Stimulated activated CD4-positive, alpha-beta T cell treated with anti-CD3 and anti-CD28 coated beads, Interleukin-12 subunit alpha, Interleukin-12 subunit beta, amount 100 ng/mL, for 24 hours (primary cell): ENCODE results near the gene TMBIM1.

Experiments
- DNase-seq, 2 experiments: peaks; one replicate each; pipeline ENCODE4 v3.0.0-alpha.2; 2020; ENCODE audit warnings: low read depth in 2 of 2

Gene TMBIM1

DNA sequence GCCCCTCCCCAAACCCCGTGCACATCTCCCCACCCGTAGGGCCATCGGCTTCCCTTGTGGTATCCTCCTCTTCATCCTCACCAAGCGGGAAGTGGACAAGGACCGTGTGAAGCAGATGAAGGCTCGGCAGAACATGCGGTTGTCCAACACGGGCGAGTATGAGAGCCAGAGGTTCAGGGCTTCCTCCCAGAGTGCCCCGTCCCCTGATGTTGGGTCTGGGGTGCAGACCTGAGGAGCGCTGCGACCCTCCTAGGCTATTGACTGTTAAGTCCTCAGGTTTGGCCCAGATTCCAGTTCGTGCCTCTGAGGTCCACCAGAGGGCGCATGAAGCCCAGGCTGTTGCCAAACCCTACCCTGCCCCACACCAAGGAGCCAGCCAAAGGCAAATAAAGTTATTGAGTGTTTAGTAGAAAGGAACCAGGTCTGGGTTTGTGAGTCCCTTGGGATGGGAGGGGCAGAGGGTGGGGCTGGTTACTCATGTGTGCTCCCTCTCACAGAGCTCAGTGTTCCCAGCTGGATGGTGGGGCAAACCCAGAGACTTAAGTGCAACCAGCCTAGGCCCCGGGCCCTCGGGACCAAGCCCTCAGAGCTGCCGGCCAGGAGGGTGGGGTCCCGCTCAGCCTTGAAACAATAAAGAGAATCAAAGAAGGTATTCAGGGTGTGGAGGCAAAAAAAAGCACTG, 19.6 kb downstream of the TMBIM1 start:
- peak; percentile 49 to 70 for DNase-seq

DNA sequence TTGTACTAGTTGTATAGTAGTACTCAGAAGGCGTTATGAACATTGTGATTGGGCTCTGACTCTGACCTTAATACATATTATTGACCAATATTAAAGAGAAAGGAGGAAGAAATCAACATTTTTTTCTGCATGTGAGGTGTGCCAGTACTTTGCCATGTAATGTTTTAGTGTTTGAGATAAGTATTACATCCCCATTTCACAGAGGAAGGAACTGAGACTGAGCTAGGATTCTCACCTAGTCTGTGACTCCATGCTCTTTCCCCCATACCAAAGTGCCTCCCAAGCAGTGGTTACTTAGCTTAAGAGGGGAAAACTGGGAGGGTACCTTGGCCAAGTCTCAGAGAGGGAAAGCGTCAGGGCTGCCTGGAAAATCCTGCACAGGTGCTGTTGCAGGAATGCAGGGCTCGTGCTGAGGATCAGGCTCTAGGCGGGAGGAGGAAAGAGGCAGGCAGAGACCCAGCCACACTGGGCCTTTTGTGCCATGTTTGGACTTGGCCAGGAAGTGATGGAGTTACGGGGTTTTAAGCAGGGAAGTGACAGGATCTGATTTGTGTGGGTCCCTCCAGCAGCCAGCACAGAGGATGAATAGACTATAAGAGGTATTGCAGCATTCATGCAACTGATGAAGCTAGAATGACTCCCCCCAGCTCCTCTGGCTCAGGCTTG, 20.3 kb downstream of the TMBIM1 start:
- DNase-seq: no peak

DNA sequence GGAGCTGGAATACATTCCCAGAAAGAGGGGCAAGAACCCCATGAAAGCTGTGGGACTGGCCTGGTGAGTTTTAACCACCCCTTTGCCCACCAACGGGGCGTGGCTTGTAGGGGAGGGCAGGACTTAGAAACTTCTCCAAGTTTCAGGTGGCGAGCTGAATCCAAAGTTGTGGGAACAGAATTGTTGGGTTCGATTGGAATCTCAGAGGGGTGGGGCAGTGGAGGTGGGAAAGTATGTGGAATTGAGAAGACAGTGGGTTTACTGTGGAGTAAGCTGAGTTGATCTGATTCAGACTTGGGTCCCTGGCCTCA, 20.9 kb downstream of the TMBIM1 start:
- DNase-seq: no peak

- no peak for DNase-seq
Measured at GRCh38 chr2:218270721-218271486, 21.4 kb downstream of the TMBIM1 start.

DNA sequence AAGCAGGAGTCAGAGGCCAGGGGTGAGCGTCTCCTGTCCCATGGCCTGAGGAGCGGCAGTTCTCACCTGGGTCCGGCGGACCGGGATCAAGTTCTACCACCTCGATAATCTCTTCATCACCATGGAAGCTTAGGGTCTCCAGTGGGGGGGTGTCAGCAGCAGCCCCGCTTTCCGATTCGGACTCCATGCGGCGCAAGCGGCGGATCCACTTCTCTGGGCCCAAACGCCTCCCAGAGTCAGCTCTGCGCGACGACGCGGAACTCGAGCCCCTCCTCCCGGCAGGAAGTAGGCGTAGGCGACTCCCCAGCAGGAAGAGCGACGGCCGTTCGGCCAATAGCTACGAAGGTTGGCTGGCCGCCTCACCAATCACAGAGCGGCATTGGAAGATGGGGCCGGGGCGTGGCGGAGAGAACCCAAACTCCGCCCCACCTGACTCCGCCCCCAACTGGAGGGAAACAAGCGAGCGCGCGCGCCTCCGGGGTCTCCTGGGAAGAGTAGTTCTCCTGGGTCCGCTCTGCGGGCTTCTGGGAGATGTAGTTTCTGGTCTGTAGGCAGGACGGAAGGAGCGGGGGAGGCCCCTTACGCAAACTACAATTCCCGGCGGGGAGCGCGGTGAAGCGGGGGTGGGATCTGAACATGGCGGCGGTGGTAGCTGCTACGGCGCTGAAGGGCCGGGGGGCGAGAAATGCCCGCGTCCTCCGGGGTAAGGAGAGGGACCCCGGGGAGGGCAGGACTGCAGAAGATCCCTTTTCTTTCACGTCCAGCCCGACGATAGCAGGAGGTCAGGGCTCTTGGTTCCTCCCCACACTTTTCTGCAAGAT, 22.2 kb downstream of the TMBIM1 start, which contains the start of the genes AAMP and PNKD:
Gene AAMP (minus strand): TSS at position 238 of the 821 bp plus-strand sequence. CDS start 51 bp downstream, at position 187.
Gene PNKD (plus strand): TSS at position 620 of the 821 bp plus-strand sequence. CDS start 17 bp downstream, at position 637.
- DNase-seq: peak; percentile 99 to 100

DNA sequence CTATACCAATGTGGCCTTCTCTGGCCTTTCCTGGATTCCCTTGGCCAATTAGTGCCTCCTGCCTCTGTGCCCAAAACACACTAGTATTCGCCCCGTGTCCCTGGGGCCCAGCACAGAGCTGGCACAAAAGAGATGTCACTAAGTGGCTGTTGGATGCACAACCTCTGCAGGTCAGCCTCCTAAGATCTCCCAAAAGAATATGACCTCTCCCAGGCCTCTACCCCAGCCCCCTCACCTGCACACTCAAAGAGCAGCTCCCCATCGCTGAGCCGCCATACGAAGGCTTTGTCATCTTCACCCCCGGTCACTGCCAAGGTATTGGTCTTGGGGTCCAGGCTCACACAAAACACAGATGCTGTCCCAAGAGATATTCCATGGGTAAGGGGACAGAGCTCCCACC, 25.0 kb downstream of the TMBIM1 start:
- no peak for DNase-seq

- DNase-seq: no peak
Measured at GRCh38 chr2:218266316-218266979, 25.9 kb downstream of the TMBIM1 start.

- no peak for DNase-seq
Measured at GRCh38 chr2:218265626-218266025, 26.7 kb downstream of the TMBIM1 start.

GRCh38 chr2:218264773-218265561, 27.3 kb downstream of the TMBIM1 start:
- no peak for DNase-seq

GRCh38 chr2:218263817-218264641, 28.3 kb downstream of the TMBIM1 start:
- no peak for DNase-seq

- no peak for DNase-seq
Measured at GRCh38 chr2:218262631-218263586, 29.4 kb downstream of the TMBIM1 start.

DNA sequence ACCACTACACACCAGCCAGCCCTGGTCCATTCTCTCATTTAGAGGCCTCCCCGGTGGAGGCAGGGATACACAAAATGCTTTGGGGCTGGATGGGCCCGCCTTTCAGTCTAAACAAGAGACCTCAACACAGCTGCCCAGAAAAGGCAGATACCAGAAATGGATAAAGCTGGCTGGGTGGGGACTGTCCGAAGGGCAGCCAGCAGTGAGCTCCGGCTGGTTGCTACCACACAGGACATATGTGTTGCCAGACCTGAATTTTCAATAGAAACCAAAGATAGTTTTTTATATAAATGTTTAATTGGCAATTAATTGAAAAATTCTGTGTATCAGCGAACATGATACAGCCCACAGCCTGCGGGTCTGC, 30.1 kb downstream of the TMBIM1 start:
- no peak for DNase-seq

DNA sequence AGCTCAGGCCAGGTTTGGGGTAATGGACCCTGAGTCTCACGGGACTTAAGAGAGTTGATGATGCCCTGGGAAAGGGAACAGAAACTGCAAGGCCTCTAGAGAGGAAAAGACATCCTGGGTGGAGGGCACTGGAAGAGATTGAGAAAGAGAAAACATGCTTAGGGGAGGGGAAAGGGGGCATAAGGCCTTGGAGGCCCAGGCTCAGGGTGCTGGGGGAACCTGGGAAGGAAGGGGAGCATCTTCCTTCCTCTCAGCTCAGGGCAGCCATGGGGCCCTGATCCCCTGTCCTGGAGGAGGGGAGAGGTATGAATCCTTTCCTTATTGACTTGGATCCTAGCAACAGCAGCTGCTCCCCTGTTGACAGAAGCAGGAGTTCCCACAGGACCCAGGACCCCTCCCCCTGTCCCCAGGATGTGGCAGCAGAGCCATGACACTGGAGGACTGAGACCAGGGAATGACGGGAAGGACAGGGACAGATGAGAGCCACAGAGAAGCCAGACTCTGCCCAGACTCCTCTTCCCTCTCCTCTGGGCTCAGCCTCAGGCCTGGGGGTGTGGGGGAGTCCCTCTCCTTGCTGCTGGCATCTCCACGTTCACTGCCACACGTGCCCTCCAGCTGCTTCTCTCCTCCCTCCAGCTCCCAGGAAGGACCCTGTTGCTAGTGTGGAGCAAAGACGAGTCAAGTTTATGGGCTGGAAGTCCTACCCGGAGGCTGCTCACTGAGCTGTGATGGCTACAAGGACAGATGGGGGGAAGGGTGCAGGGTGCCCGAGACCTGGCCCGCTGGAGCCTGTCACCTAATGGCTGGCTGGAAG, 30.7 kb downstream of the TMBIM1 start:
- no peak for DNase-seq

DNA sequence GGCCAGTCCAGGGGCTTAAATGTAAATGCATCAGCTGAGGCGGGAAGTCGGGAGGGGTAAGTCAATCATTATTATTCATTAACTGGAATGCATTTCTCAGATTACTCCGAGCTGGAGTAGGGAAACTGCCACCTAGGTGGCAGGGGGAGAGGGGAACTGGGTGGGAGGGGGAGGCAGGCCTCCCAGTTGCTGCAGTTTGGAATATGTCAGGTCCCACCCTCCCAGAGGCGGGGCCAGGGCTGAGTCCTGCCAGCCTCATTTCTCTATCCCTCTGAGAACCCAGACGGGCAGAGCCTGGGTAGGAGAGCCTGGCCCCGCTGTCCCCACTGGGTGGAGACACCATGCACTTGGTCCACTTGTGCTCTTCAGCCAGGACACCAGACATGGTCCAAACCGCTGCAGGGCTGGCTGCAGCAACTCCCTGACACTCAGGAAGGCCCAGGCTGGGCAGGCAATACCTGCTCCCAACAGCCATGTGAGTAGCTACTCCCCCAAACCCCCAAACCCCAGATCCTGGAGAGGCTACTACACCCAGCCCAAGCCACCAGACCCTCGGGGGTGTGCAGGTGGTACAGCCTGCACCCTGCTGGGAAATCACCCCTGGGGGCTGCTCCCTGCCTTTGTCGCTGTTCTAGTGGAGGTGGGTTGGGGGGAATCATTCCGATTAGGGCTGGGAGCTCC, 31.4 kb downstream of the TMBIM1 start, which contains the start of gene GPBAR1:
Gene GPBAR1 (plus strand): TSS at position 274 of the 681 bp plus-strand sequence. CDS start 1,710 bp downstream, outside the sequence.
- DNase-seq: no peak

DNA sequence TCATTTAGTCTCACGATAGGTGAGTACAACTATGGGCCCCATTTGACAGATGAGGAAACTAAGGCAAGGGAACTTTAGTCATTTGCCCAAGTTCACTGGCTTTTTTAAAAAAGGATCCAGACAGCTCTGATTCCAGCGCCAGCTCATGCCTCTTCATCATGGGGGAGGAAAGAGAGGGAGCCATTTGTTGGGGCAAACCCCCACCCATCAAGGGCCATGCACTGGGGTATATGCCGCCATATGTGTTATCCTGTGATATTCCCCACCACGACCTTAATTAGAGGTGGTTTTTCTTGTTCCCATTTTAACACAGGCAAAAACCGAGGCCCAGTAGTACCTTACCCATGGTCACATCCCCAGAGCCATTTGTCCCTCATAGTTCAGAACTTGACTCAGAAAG, 32.1 kb downstream of the TMBIM1 start:
- DNase-seq: no peak

GRCh38 chr2:218259099-218259961, 33.0 kb downstream of the TMBIM1 start:
- no peak for DNase-seq
